Left ventricle myocardium inferior (tissue), 1 donor: ENCODE data around the gene RBMS3. TPM values are rescaled to one million over a fixed set of nuclear protein-coding genes. Genes with fewer than 3 reads are reported as not detected.

ENCODE experiments used
- DNase-seq: peaks from one replicate; pipeline ENCODE4 v3.0.0-alpha.2; 2020
- H3K27ac ChIP-seq: fragments of 200-600 bp; replicated peaks from 2 replicates; pipeline ENCODE4 v1.8.0; 2021
- H3K27me3 ChIP-seq: fragments of 200-600 bp; 2 replicates; pipeline ENCODE4 v1.8.0; 2021; ENCODE audit warnings: low read depth
- H3K36me3 ChIP-seq: fragments of 200-600 bp; 2 replicates; pipeline ENCODE4 v1.8.0; 2021
- H3K4me1 ChIP-seq: fragments of 200-600 bp; 2 replicates; pipeline ENCODE4 v1.8.0; 2021
- H3K4me3 ChIP-seq: fragments of 200-600 bp; 2 replicates; pipeline ENCODE4 v1.8.0; 2021; ENCODE audit warnings: mild to moderate bottlenecking, moderate library complexity
- H3K9me3 ChIP-seq: fragments of 200-600 bp; replicated peaks from 2 replicates; pipeline ENCODE4 v1.8.0; 2021
- CTCF ChIP-seq: fragments of 200-600 bp; IDR thresholded peaks from 2 replicates; pipeline ENCODE4 v1.8.0; 2021; ENCODE audit warnings: antibody characterized with exemption, mild to moderate bottlenecking, borderline replicate concordance
- intact Hi-C: fragments of 100-400 bp; cut with micrococcal nuclease; formaldehyde crosslinking; loops from one replicate; pipeline ENCODE4 v1.11.0; 2022
- total RNA-seq: library from RNA; stranded (reverse); fragmentation: NEBNext Ultra II Directional; extraction: Animal tissue kit (Norgen Biotek cat#: 25700); gene quantifications from one replicate; pipeline ENCODE4 v1.2.1, GENCODE V29; 2021
- donor health status: DM: no; HTN: yes; CAD: no; lungs with severe emphysema.

Gene RBMS3
- total RNA-seq, 1 donor from 2014 or later = 25.3 TPM

- TF ChIP-seq CTCF = no peak
- DNase-seq = no peak
- H3K27ac ChIP-seq = no peak overlapping the region
- H3K27me3 ChIP-seq = no peaks in the 10 kb centered on the region
- no peak overlapping the region for H3K4me3 ChIP-seq
- no peaks in the 10 kb centered on the region for H3K36me3 ChIP-seq
- intact Hi-C loops = no loop called here
- H3K4me1 ChIP-seq = peaks cover 6% of the 10 kb centered on the region
- H3K9me3 ChIP-seq = no peaks in the 10 kb centered on the region
These were observed 24.8 kb upstream of the RBMS3 start for GRCh38 chr3:29255854-29256696.

- H3K36me3 ChIP-seq = no peaks in the 10 kb centered on the region
- DNase-seq = no peak
- TF ChIP-seq CTCF = no peak
- H3K9me3 ChIP-seq = no peaks in the 10 kb centered on the region
- intact Hi-C loops = no loop called here
- no peaks in the 10 kb centered on the region for H3K27me3 ChIP-seq
- peaks cover 2% of the 10 kb centered on the region for H3K4me1 ChIP-seq
- no peak overlapping the region for H3K4me3 ChIP-seq
- H3K27ac ChIP-seq = no peak overlapping the region
These were observed 22.7 kb upstream of the RBMS3 start for GRCh38 chr3:29258161-29258560.

GRCh38 chr3:29261119-29261518, 19.8 kb upstream of the RBMS3 start:
- Histone ChIP-seq H3K36me3 (no peaks in the 10 kb centered on the region), H3K9me3 (no peaks in the 10 kb centered on the region), H3K27ac (no peak overlapping the region), H3K4me3 (no peak overlapping the region), H3K27me3 (no peaks in the 10 kb centered on the region), H3K4me1 (no peaks in the 10 kb centered on the region)
- DNase-seq = no peak
- no peak for TF ChIP-seq CTCF
- intact Hi-C loops = no loop called here

GRCh38 chr3:29263476-29263875, 17.4 kb upstream of the RBMS3 start:
- Histone ChIP-seq H3K27ac (no peak overlapping the region), H3K4me1 (no peaks in the 10 kb centered on the region), H3K4me3 (no peak overlapping the region), H3K36me3 (no peaks in the 10 kb centered on the region), H3K9me3 (no peaks in the 10 kb centered on the region), H3K27me3 (no peaks in the 10 kb centered on the region)
- TF ChIP-seq CTCF = no peak
- DNase-seq = no peak
- intact Hi-C loops = no loop called here

- Histone ChIP-seq H3K27me3 (no peaks in the 10 kb centered on the region), H3K36me3 (no peaks in the 10 kb centered on the region), H3K4me1 (no peaks in the 10 kb centered on the region), H3K9me3 (no peaks in the 10 kb centered on the region), H3K27ac (no peak overlapping the region), H3K4me3 (no peak overlapping the region)
- no peak for TF ChIP-seq CTCF
- intact Hi-C loops = no loop called here
- DNase-seq = no peak
These were observed 15.3 kb upstream of the RBMS3 start for GRCh38 chr3:29265509-29266072.
